ENCODE results near the gene SCAMP5.
A peak's percentile ranks its signal among the peaks of the same experiment; 100 is the strongest.

SCAMP5 gene

GRCh38 chr15:74978077-74978476, 17.3 kb upstream of the SCAMP5 start:
- DNase-seq: no peak

GRCh38 chr15:74978503-74978902, 16.9 kb upstream of the SCAMP5 start:
- no peak for DNase-seq

- no peak for DNase-seq
These were observed 13.2 kb upstream of the SCAMP5 start for GRCh38 chr15:74982183-74982582.

- DNase-seq: no peak
These were observed 11.6 kb upstream of the SCAMP5 start for GRCh38 chr15:74983725-74984231.

- no peak for DNase-seq
These were observed 7.2 kb upstream of the SCAMP5 start for GRCh38 chr15:74988007-74988800.

GRCh38 chr15:74989527-74989926, 5.8 kb upstream of the SCAMP5 start:
- no peak for DNase-seq

- DNase-seq: no peak
These were observed 2.7 kb upstream of the SCAMP5 start for GRCh38 chr15:74992619-74993018.

GRCh38 chr15:74994236-74994635, 1.1 kb upstream of the SCAMP5 start:
- no peak for DNase-seq

- DNase-seq: no peak
These were observed 678 bp upstream of the SCAMP5 start for GRCh38 chr15:74994685-74995084.

- no peak for DNase-seq
These were observed 709 bp downstream of the SCAMP5 start for GRCh38 chr15:74995779-74996765.

GRCh38 chr15:74997141-74997540, 1.8 kb downstream of the SCAMP5 start:
- no peak for DNase-seq

GRCh38 chr15:74997543-74997942, 2.2 kb downstream of the SCAMP5 start:
- DNase-seq: no peak

GRCh38 chr15:75001310-75001709, 5.9 kb downstream of the SCAMP5 start:
- DNase-seq: no peak

GRCh38 chr15:75002398-75002797, 7.0 kb downstream of the SCAMP5 start:
- DNase-seq: no peak

- DNase-seq: no peak
These were observed 11.9 kb downstream of the SCAMP5 start for GRCh38 chr15:75007216-75007615.

- DNase-seq: no peak
These were observed 12.9 kb downstream of the SCAMP5 start for GRCh38 chr15:75008221-75008625.

GRCh38 chr15:75008629-75009326, 13.4 kb downstream of the SCAMP5 start:
- DNase-seq: no peak

GRCh38 chr15:75016431-75016830, 21.1 kb downstream of the SCAMP5 start:
- DNase-seq: no peak

GRCh38 chr15:75019916-75020315, 24.6 kb downstream of the SCAMP5 start:
- DNase-seq: no peak

- no peak for DNase-seq
These were observed 26.0 kb downstream of the SCAMP5 start for GRCh38 chr15:75021341-75021740.

- no peak for DNase-seq
These were observed 27.4 kb downstream of the SCAMP5 start for GRCh38 chr15:75022783-75023180.

- peak; percentile 93 for DNase-seq
These were observed 28.0 kb downstream of the SCAMP5 start, which contains the start of gene PPCDC for GRCh38 chr15:75023181-75023871. Gene PPCDC (plus strand): TSS chr15:75023590. CDS start chr15:75028319, 4,729 bp downstream.
